ENCODE data around the gene OR4F3. TPM values are rescaled to one million over a fixed set of nuclear protein-coding genes. Genes with fewer than 3 reads are reported as not detected.
"Not testable (repeated sequence)": the region's sequence is repeated elsewhere in the genome, so short reads cannot be mapped to it uniquely, and the experiment has no call there.

Gene OR4F3
- total RNA-seq (2022) = not detected in 2 replicates
- Bru-seq, nascent RNA = not detected
- BruChase-seq, experiment 1, labeled RNA remaining after a 6-hour chase = not detected
- not detected for BruChase-seq, experiment 2, labeled RNA remaining after a 2-hour chase
- long read RNA-seq = 0 reads

GRCh38 chr5:181366968-181367367, at the start of gene OR4F3:
Gene OR4F3 (plus strand): TSS chr5:181367268.
- CTCF ChIA-PET; H3K4me3 Mint-ChIP-seq (ENCODE audit: unreplicated experiment); BruUV-seq (replicated peaks); H3K27me3 Mint-ChIP-seq (ENCODE audit: insufficient read depth, unreplicated experiment); DNase-seq (ENCODE audit: unreplicated experiment); POLR2A ChIA-PET; H3K36me3 Mint-ChIP-seq (ENCODE audit: insufficient read depth, unreplicated experiment); H3K4me1 Mint-ChIP-seq (ENCODE audit: insufficient read depth, unreplicated experiment); H3K9me3 Mint-ChIP-seq (ENCODE audit: unreplicated experiment); H3K27ac Mint-ChIP-seq (ENCODE audit: low read depth, unreplicated experiment); intact Hi-C loops (cut with micrococcal nuclease): not testable (repeated sequence)

Other genes starting within 250 kb of the OR4F3 start
- not detected in 2 replicates for gene OR2V1, start 236.1 kb upstream of the OR4F3 start, total RNA-seq (2022)
- gene OR2V2, start 219.7 kb upstream of the OR4F3 start, total RNA-seq (2022) = not detected in 2 replicates
- 26.3 and 27.0 TPM in 2 replicates for gene TRIM7, start 162.1 kb upstream of the OR4F3 start, total RNA-seq (2022)
- gene TRIM41, start 144.0 kb upstream of the OR4F3 start, total RNA-seq (2022) = 42.8 and 49.4 TPM in 2 replicates
- gene RACK1, start 123.4 kb upstream of the OR4F3 start, total RNA-seq (2022) = 2,995 and 4,050 TPM in 2 replicates
- gene TRIM52, start 106.1 kb upstream of the OR4F3 start, total RNA-seq (2022) = 12.5 and 16.1 TPM in 2 replicates